Endothelial cell of umbilical vein (primary cell): ENCODE results near the gene PRPF40A. TPM values are rescaled to one million over a fixed set of nuclear protein-coding genes. Genes with fewer than 3 reads are reported as not detected.

ENCODE experiments used
- BruUV-seq: library from RNA; stranded (reverse); fragments of 400-500 nt; replicated peaks from 2 replicates; lab custom pipeline; 2021; lab: Mats Ljungman, UMichigan
- CTCF ChIA-PET: fragments of 300-600, 350-600 bp; sonication (Branson Sonifier 250); formaldehyde crosslinking; loops from one replicate; lab custom pipeline; 2021; ENCODE audit warnings: antibody characterized with exemption, inconsistent platforms; lab: Charles Lee
- POLR2A ChIA-PET: fragments of 300-600, 350-600 bp; sonication (Branson Sonifier 250); formaldehyde crosslinking; loops from one replicate; lab custom pipeline; 2021; ENCODE audit warnings: antibody characterized with exemption, inconsistent platforms; lab: Charles Lee
- DNase-seq: peaks from one replicate; pipeline ENCODE4 v3.0.0-alpha.2; 2011; ENCODE audit warnings: low read depth, low spot score
- FAIRE-seq: peaks from 2 replicates; lab custom pipeline; 2011; peaks lifted over from hg19 to GRCh38; lab: Jason Lieb, UNC
- H2AFZ ChIP-seq: 2 replicates; pipeline ENCODE4 v1.6.0; 2012; ENCODE audit warnings: low read depth, low read length, control low read depth, inconsistent platforms
- H3K27ac ChIP-seq: 2 replicates; pipeline ENCODE4 v1.5.1; 2011; ENCODE audit warnings: low read depth, mild to moderate bottlenecking, control low read depth, low read length, moderate library complexity; ENCODE audit not compliant: insufficient read depth
- H3K27me3 ChIP-seq, 2 experiments: 2 replicates each; pipeline versions ENCODE4 v1.6.0 to v1.6.1; 2011; ENCODE audit warnings: low read length in 2 of 2, mixed read lengths in 1 of 2; ENCODE audit not compliant: control insufficient read depth in 2 of 2, insufficient read depth in 2 of 2
- H3K36me3 ChIP-seq, 2 experiments: 2 replicates in 1 of 2; 3 replicates in 1 of 2; pipeline ENCODE4 v1.5.1; 2011; ENCODE audit warnings: low read length in 2 of 2, mild to moderate bottlenecking in 1 of 2, moderate library complexity in 1 of 2; ENCODE audit not compliant: control insufficient read depth in 2 of 2, insufficient read depth in 2 of 2; ENCODE audit errors: extremely low read depth in 1 of 2
- H3K4me1 ChIP-seq: 3 replicates; pipeline ENCODE4 v1.5.1; 2011; ENCODE audit warnings: mild to moderate bottlenecking, low read length; ENCODE audit not compliant: control insufficient read depth, insufficient read depth; ENCODE audit errors: extremely low read depth
- H3K4me2 ChIP-seq: 2 replicates; pipeline ENCODE4 v1.6.1; 2011; ENCODE audit warnings: low read length, control low read depth, mixed read lengths; ENCODE audit not compliant: insufficient read depth
- H3K4me3 ChIP-seq, 3 experiments: fragments of 200-600 bp in 1 of 3; sonication (generic), shearing (Covaris generic) in 1 of 3; replicated peaks in 1 of 3; 2 replicates each; pipeline ENCODE4 v1.5.1; 2011 to 2016; ENCODE audit warnings: control low read depth in 3 of 3, low read length in 3 of 3, mild to moderate bottlenecking in 2 of 3, inconsistent platforms in 1 of 3, low read depth in 1 of 3, moderate library complexity in 1 of 3; ENCODE audit not compliant: insufficient read depth in 1 of 3
- H3K79me2 ChIP-seq: 2 replicates; pipeline ENCODE4 v1.6.0; 2012; ENCODE audit warnings: low read length, inconsistent platforms; ENCODE audit not compliant: control insufficient read depth, insufficient read depth
- H3K9ac ChIP-seq: replicated peaks from 2 replicates; pipeline ENCODE3; 2011; ENCODE audit warnings: low read length, control low read depth; ENCODE audit not compliant: insufficient read depth; ENCODE audit errors: extremely low read depth
- H3K9me1 ChIP-seq: replicated peaks from 3 replicates; pipeline ENCODE4 v1.6.0; 2011; ENCODE audit warnings: mild to moderate bottlenecking, low read length; ENCODE audit not compliant: control insufficient read depth, insufficient read depth; ENCODE audit errors: extremely low read depth
- H3K9me3 ChIP-seq: replicated peaks from 2 replicates; pipeline ENCODE4 v1.5.1; 2012; ENCODE audit warnings: low read length, inconsistent platforms; ENCODE audit not compliant: control insufficient read depth, insufficient read depth
- H4K20me1 ChIP-seq: replicated peaks from 2 replicates; pipeline ENCODE3; 2011; ENCODE audit warnings: mild to moderate bottlenecking, low read length; ENCODE audit not compliant: control insufficient read depth, insufficient read depth; ENCODE audit errors: extremely low read depth
- CTCF ChIP-seq, 2 donors: IDR thresholded peaks; 1 replicate in 1 of 2; 2 replicates in 1 of 2; pipeline ENCODE4 v1.5.1; 2011; ENCODE audit warnings: low read length in 2 of 2, mild to moderate bottlenecking in 2 of 2, moderate library complexity in 2 of 2, control low read depth in 1 of 2, inconsistent platforms in 1 of 2, low read depth in 1 of 2; ENCODE audit not compliant: insufficient read depth in 1 of 2; ENCODE audit errors: extremely low read depth in 1 of 2
- EZH2 ChIP-seq: IDR thresholded peaks from 2 replicates; pipeline ENCODE4 v1.6.1; 2012; ENCODE audit warnings: borderline replicate concordance, low read depth, mild to moderate bottlenecking, moderate library complexity, low read length, inconsistent platforms; ENCODE audit not compliant: severe bottlenecking
- FOS ChIP-seq: IDR thresholded peaks from 2 replicates; pipeline ENCODE4 v1.6.1; 2011; ENCODE audit warnings: mild to moderate bottlenecking, low read length, moderate library complexity, borderline replicate concordance; ENCODE audit not compliant: insufficient read depth
- GATA2 ChIP-seq: IDR thresholded peaks from 2 replicates; pipeline ENCODE4 v1.7.0; 2011; ENCODE audit warnings: low read depth, mild to moderate bottlenecking, moderate library complexity, mixed read lengths, low read length; ENCODE audit not compliant: insufficient read length, insufficient read depth
- JUN ChIP-seq: IDR thresholded peaks from 2 replicates; pipeline ENCODE4 v1.6.1; 2011; ENCODE audit warnings: borderline replicate concordance, low read depth; ENCODE audit not compliant: insufficient read length, insufficient read depth
- MAX ChIP-seq: IDR thresholded peaks from 2 replicates; pipeline ENCODE4 v1.6.1; 2011; ENCODE audit not compliant: insufficient read depth, insufficient read length
- MYC ChIP-seq: IDR thresholded peaks from one replicate; pipeline ENCODE4 v1.6.1; 2011; ENCODE audit warnings: mild to moderate bottlenecking, low read depth, low read length
- POLR2A ChIP-seq: IDR thresholded peaks from 2 replicates; pipeline ENCODE4 v1.6.1; 2012; ENCODE audit warnings: low read depth, mild to moderate bottlenecking, control low read depth, low read length
- POLR2AphosphoS5 ChIP-seq: IDR thresholded peaks from 2 replicates; pipeline ENCODE4 v1.6.1; 2012; ENCODE audit warnings: low read depth, mild to moderate bottlenecking, control low read depth, low read length, moderate library complexity; ENCODE audit not compliant: insufficient read depth
- dilution Hi-C: fragments of 300-500 bp; cut with MboI; formaldehyde crosslinking; loops from one replicate; pipeline ENCODE4 v1.15.0; 2019; ENCODE audit warnings: low sequenced_read_pairs; ENCODE audit not compliant: extremely low pct_ligation_motif_present
- intact Hi-C: fragments of 100-400 bp; cut with micrococcal nuclease; formaldehyde crosslinking; loops from one replicate; pipeline ENCODE4 v1.10.0; 2022
- polyA plus RNA-seq, 4 experiments: library from polyadenylated mRNA; depleted of rRNA in 3 of 4; stranded (reverse) in 3 of 4; unstranded in 1 of 4; fragments of >200 nt; gene quantifications; 2 replicates each; pipeline versions ENCODE4 v1.2.1 to v1.2.3, GENCODE V29; 2011 to 2012; ENCODE audit warnings: missing spikeins in 1 of 4
- total RNA-seq: library from RNA; stranded (reverse); gene quantifications from 2 replicates; pipeline ENCODE4 v1.2.3, GENCODE V29; 2021

Gene PRPF40A
- total and polyA plus RNA-seq, 2 donors (not counting 3 experiments of a cell fraction or from before 2014, with no cell fraction given): 58.2 to 123 TPM

DNA sequence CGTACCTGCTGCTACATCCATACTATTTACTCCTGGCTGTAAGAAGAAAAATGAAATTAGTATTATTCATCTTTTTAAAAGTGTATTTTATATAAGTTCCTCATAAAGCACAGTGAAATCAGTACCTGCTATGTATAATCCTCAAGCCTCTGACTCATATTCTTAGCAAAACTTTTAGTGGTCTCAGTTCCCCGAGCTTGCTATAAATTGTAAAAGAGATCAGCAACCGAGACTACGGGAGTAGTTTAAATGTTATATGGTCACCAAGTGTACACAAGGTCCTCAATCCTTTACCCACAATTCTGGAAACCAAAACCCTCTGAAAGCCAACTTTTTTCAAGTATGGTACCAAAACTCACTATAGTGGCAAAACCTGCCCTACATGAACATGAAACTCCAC lies 24.2 kb downstream of the PRPF40A start:
- dilution Hi-C loops: no loop called here
- DNase-seq (no peak), FAIRE-seq (no peak)
- Histone ChIP-seq H4K20me1 (peaks cover 3% of the 10 kb centered on the region), H3K9me1 (no peaks in the 10 kb centered on the region), H3K4me2 (no peak overlapping the region), H3K27ac (no peak overlapping the region), H3K27me3 (no peaks in the 10 kb centered on the region), H3K4me3 (no peak overlapping the region), H3K36me3 (peaks cover 0 to 16% of the 10 kb centered on the region in 2 experiments), H3K79me2 (peaks cover 48% of the 10 kb centered on the region), H3K9me3 (no peaks in the 10 kb centered on the region), H3K9ac (no peak overlapping the region), H2AFZ (no peak overlapping the region), H3K4me1 (no peaks in the 10 kb centered on the region)
- TF ChIP-seq CTCF (IDR thresholded peaks at IDR 0.05; ENCODE audit: extremely low read depth in 1 of 2, insufficient read depth in 1 of 2, low read depth in 1 of 2, low read length in 2 of 2) (no peak), MYC (no peak), MAX (no peak), JUN (no peak), FOS (no peak), GATA2 (no peak), EZH2 (no peak), POLR2A (no peak), POLR2AphosphoS5 (no peak)
- intact Hi-C loops: no loop called here
- ChIA-PET CTCF (no interaction called here), POLR2A (no interaction called here)
- BruUV-seq: no TSS peak
